Stimulated activated CD4-positive, alpha-beta T cell treated with anti-CD3 and anti-CD28 coated beads, TNF-alpha, amount 100 ng/mL, for 48 hours (primary cell): ENCODE data around the gene TEX14.
A peak's percentile ranks its signal among the peaks of the same experiment; 100 is the strongest.
"Not testable (repeated sequence)": the region's sequence is repeated elsewhere in the genome, so short reads cannot be mapped to it uniquely, and the experiment has no call there.

Experiments used
- DNase-seq, 3 donors: peaks; one replicate each; pipeline ENCODE4 v3.0.0-alpha.2; 2020; ENCODE audit warnings: low read depth in 3 of 3

TEX14 gene

DNA sequence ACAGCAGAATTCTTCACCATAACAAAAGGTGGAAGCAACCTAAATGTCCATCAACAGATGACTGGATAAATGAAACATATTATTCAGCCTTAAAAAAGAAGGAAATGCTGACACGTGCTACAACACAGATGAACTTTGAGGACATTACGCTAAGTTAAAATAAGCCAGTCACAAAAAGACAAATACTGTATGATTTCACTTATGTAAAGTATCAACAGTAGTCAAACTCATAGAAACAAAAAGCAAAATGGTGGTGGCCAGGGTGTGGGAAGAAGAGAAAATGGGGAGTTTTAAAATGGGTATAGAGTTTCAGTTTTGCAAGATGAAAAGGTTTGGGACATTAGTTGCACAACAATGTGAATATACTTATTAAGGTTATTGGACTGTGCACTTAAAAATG, 127.6 kb downstream of the TEX14 start:
- DNase-seq: no peak

DNA sequence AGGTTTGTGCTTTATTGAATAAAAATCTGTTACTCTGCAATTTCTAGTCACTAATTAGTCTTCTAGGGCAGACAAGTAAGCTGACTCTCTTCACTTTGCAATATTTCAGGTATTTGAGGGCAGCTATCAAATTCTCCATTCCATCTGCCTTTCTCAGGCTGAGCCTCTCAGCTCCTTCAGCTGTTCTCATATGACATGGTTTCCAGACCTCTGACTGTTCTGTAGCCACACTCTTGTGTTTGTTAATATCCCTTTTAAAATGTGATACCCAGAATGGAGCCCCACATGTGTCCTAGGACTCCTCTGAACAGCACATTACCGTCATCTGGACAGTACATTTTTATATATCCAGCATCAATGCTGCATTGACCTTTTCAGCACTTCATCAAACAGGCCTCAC, 131.3 kb downstream of the TEX14 start:
- DNase-seq: no peak

GRCh38 chr17:58557981-58558380, 133.9 kb downstream of the TEX14 start:
- DNase-seq: no peak

DNA sequence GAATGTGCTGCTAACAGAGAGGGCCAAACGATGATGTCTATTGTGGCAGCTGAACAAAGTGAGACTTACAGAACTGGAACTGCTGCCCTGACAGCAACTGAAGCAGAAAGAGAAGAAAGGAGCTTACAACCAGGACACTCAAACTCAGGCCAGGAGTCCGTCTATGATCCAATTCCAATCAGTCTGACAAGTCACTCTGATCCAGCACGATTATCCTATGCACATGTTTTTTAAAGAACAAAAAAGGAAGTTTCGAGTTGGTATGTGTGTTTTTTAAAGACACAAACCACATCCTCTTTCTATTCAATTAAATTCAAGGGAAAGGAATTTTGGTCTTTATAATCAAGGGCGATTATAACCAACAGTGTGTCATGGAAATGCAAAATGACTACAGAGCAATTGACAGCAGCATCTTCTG, 135.0 kb downstream of the TEX14 start:
- no peak for DNase-seq

GRCh38 chr17:58555109-58555508, 136.7 kb downstream of the TEX14 start:
- DNase-seq: not testable (repeated sequence)

DNA sequence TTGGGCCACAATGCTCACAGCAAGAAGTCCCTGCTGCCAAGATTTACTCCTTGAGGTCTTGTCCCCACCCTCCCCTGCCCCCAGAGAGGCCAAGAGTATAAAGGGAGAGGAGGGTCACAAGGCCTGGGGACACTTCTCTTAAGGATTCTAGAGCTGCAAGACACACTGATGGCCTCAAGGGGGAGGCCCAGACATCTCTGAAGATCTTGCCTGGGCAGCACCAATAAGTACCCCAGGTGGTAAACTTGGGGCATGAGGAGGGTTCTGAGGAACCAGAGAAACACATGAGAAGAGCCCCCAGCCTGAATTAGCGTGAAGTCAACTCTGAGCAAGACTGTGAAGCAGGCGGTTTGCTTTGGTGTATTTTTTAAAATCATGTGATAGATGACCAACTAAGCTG, 150.6 kb downstream of the TEX14 start:
- DNase-seq: no peak

GRCh38 chr17:58539698-58540097, 152.1 kb downstream of the TEX14 start:
- no peak for DNase-seq

DNA sequence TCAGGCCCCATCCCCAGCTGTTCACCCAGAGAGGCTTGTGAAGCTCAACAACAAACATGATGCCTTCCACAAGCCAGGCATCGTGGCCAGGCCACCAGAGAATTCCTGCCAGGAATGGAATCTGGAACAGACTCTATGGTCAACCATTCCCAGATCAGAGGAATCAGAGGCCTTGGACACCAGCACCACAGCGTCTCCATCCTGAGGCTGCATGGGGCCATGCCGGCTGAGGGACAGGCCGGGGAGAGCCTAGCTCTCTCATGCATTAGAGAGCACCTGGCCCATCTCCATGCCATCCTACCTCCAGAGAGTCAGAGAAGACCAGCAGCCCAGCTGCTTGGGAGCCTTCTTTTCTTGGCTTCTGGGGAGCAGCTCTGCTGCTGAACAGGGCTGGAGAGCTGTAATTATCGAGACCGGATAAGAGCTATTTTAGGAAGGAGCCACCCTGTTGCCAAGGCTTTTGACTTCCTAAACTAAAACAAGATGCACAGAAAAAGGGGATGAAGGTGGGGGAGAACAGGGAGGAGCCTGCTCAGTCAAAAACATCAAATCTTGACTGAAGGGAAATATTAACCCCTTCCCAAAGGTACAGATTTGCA, 152.9 kb downstream of the TEX14 start:
- DNase-seq: no peak

- DNase-seq: no peak
Measured at GRCh38 chr17:58537266-58537665, 154.6 kb downstream of the TEX14 start.

DNA sequence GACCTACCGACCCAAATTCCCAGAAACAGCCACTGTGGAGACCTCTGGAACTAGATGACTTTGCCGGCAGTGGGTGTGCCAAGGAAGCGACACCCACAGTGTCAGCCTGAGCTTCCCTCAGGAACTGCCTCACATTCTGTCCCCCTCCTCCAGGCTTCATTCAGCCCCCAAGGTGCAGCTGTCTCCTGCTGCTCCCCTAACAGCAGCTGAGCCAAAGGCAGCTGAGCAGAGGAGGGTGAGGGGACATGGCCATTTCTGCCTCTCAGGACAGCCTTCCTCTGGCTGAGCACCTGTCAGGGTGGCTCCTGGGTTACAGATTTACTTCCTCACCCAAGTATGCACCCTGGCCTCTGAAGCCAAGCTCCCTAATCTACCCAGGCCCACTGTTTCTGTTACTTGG, 155.3 kb downstream of the TEX14 start:
- no peak for DNase-seq

DNA sequence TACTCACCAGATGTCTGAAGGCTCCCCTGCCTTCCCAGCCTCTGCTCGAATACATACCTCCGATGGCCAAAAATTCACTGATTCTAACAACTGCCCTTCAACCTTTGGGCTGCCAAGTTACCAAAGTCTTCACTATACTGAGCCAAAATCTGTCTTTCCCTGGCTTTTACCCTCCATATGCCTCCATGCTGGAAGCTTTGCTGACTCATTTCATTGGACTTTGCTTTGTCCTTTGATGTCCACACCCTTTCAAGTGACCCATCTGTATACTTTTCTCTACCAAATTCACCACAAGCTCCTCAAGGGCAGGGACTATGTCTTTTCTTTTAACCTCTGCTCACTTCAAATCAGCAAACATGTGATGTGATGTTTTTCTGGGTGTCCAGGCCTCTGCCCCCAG, 156.4 kb downstream of the TEX14 start:
- no peak for DNase-seq

GRCh38 chr17:58534901-58535421, 156.9 kb downstream of the TEX14 start:
- DNase-seq: no peak

GRCh38 chr17:58534331-58534730, 157.5 kb downstream of the TEX14 start:
- no peak for DNase-seq

GRCh38 chr17:58533616-58534188, 158.1 kb downstream of the TEX14 start:
- no peak for DNase-seq

DNA sequence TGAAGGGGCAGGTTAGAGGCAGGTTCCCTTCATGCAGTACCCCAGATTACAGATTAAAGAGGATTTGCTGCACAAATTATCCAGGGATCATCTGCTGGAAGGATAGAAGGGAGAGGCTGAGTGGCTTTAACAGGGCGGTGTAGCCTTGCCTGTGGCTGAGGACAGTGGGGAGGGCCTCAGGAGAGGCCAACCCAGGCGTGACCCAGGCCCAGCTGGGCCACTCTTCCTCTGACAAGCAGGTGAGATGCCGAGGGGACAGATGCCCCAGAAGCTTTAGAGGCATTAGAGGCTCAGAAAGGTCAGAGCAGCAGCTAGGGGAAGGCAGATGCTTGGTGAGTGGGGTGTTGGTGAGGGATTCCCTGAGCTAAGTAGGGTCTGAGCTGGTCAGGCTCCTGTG, 159.3 kb downstream of the TEX14 start:
- DNase-seq: no peak

GRCh38 chr17:58531661-58532554, 159.9 kb downstream of the TEX14 start:
- peak in 1 of 3 donors; percentile 24 for DNase-seq

- DNase-seq: no peak
Measured at GRCh38 chr17:58531122-58531521, 160.7 kb downstream of the TEX14 start.

- no peak for DNase-seq
Measured at GRCh38 chr17:58530655-58531054, 161.2 kb downstream of the TEX14 start.

- DNase-seq: no peak
Measured at GRCh38 chr17:58529275-58529674, 162.6 kb downstream of the TEX14 start.

- DNase-seq: no peak
Measured at GRCh38 chr17:58528443-58528842, 163.4 kb downstream of the TEX14 start.

DNA sequence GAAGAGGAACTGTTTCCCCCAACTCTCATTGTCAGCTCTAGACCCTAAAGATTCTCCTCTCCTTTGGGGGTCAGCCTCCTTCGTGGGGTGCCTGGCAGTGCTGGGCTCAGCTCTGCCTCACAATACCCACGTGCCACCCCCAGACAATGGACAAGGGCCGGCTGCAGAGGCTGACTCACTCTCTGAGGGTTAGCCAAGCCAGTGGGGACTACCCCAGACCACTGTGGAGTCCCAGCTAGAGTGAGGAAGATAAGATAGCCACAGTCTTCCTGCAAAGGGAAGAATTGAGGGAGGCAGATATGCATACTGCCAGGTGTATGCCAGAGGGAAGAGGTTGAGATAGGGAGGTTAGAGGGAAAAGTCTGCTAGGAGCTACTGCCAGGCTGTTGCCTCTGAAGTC, 163.9 kb downstream of the TEX14 start:
- DNase-seq: no peak

DNA sequence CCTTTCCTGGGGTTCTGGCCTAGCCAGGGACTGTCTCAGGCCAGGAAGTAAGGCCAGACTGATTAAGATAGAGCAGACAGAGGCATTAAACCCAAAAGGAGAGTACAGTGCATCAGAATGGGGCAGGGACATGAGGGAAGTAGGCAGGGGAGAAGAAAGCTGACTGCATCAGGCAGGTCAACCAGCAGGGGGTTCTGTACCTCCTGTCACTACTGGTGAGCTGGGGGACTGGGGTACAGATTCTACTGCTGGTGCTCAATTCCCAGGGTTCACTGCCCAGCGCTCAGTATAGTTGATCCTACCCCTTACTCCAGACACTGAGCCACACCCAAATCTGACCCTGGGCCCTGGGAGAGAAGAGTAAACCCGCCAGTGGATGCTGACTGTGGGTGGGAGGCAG, 164.5 kb downstream of the TEX14 start:
- no peak for DNase-seq

- no peak for DNase-seq
Measured at GRCh38 chr17:58525239-58525638, 166.6 kb downstream of the TEX14 start.
